ENCODE measurements around the gene NUMB. TPM values are rescaled to one million over a fixed set of nuclear protein-coding genes. Genes with fewer than 3 reads are reported as not detected.
"Not testable (repeated sequence)": the region's sequence is repeated elsewhere in the genome, so short reads cannot be mapped to it uniquely, and the experiment has no call there.

Gene NUMB
- total RNA-seq, 4 donors from 2014 or later, result 49.2 to 63.4 (median 50.7) TPM

GRCh38 chr14:73393375-73393774 lies 65.0 kb downstream of the NUMB start:
- H3K4me3 ChIP-seq, result no peak overlapping the region
- H3K4me1 ChIP-seq, result peaks cover 0 to 17% (median 15%) of the 10 kb centered on the region in 4 donors
- TF ChIP-seq CTCF (IDR thresholded peaks at IDR 0.05) (no peak), POLR2AphosphoS5 (IDR thresholded peaks at IDR 0.05) (no peak), POLR2A (IDR thresholded peaks at IDR 0.05; ENCODE audit: low read depth) (no peak), EP300 (IDR thresholded peaks at IDR 0.05) (no peak)
- no peak for DNase-seq (ENCODE audit: extremely low spot score)
- H3K9me3 ChIP-seq, result no peaks in the 10 kb centered on the region
- H3K27me3 ChIP-seq, result no peaks in the 10 kb centered on the region
- intact Hi-C loops (cut with DNase I), result no loop called here
- no peak overlapping the region for H3K27ac ChIP-seq (replicated peaks in 1 of 4)
- no peaks in the 10 kb centered on the region for H3K36me3 ChIP-seq

- WGBS, result 98% methylated on average over 4 of the region's 4 CpGs
- TF ChIP-seq CTCF (IDR thresholded peaks at IDR 0.05) (no peak), POLR2A (IDR thresholded peaks at IDR 0.05; ENCODE audit: low read depth) (no peak), EP300 (IDR thresholded peaks at IDR 0.05) (no peak), POLR2AphosphoS5 (IDR thresholded peaks at IDR 0.05) (no peak)
- no peak overlapping the region for H3K4me3 ChIP-seq
- H3K4me1 ChIP-seq, result peaks cover 0 to 12% (median 9%) of the 10 kb centered on the region in 4 donors
- no peaks in the 10 kb centered on the region for H3K27me3 ChIP-seq
- no peaks in the 10 kb centered on the region for H3K9me3 ChIP-seq
- no peak for DNase-seq (ENCODE audit: extremely low spot score)
- intact Hi-C loops (cut with DNase I), result no loop called here
- H3K36me3 ChIP-seq, result no peaks in the 10 kb centered on the region
- H3K27ac ChIP-seq (replicated peaks in 1 of 4), result no peak overlapping the region
Observed at GRCh38 chr14:73392329-73393257, 65.8 kb downstream of the NUMB start.

GRCh38 chr14:73387860-73388259 lies 70.5 kb downstream of the NUMB start:
- not testable (repeated sequence) for H3K27ac ChIP-seq (replicated peaks in 1 of 4)
- WGBS, result 99% methylated on average over 3 of the region's 3 CpGs

GRCh38 chr14:73386342-73386741 lies 72.0 kb downstream of the NUMB start:
- Histone ChIP-seq H3K4me1 (peaks cover 0 to 6% (median 0%) of the 10 kb centered on the region in 4 donors), H3K27me3 (no peaks in the 10 kb centered on the region), H3K27ac (replicated peaks in 1 of 4) (no peak overlapping the region), H3K9me3 (peaks cover 0 to 21% (median 19%) of the 10 kb centered on the region in 4 donors), H3K4me3 (no peak overlapping the region), H3K36me3 (no peaks in the 10 kb centered on the region)
- no peak for DNase-seq (ENCODE audit: extremely low spot score)
- intact Hi-C loops (cut with DNase I), result no loop called here
- WGBS, result 70% methylated on average over 3 of the region's 3 CpGs
- no peak for TF ChIP-seq CTCF (IDR thresholded peaks at IDR 0.05)
- TF ChIP-seq POLR2AphosphoS5 (IDR thresholded peaks at IDR 0.05), result no peak
- no peak for TF ChIP-seq EP300 (IDR thresholded peaks at IDR 0.05)
- no peak for TF ChIP-seq POLR2A (IDR thresholded peaks at IDR 0.05; ENCODE audit: low read depth)

More at GRCh38 chr14:73387860-73388259, 70.5 kb downstream of the NUMB start:
- H3K4me3 ChIP-seq; H3K4me1 ChIP-seq; intact Hi-C loops (cut with DNase I); DNase-seq (ENCODE audit: extremely low spot score); H3K27me3 ChIP-seq; H3K36me3 ChIP-seq: not testable (repeated sequence)
- H3K9me3 ChIP-seq, result peaks cover 0 to 16% (median 14%) of the 10 kb centered on the region in 4 donors

- H3K36me3 ChIP-seq; H3K27me3 ChIP-seq; DNase-seq (ENCODE audit: extremely low spot score); H3K4me1 ChIP-seq; H3K27ac ChIP-seq (replicated peaks in 1 of 4); intact Hi-C loops (cut with DNase I); H3K4me3 ChIP-seq: not testable (repeated sequence)
- WGBS, result 100% methylated on average over 3 of the region's 4 CpGs
- H3K9me3 ChIP-seq, result peaks cover 0 to 21% (median 19%) of the 10 kb centered on the region in 4 donors
Observed at GRCh38 chr14:73385021-73385420, 73.3 kb downstream of the NUMB start.

Measured in esophagus muscularis mucosa (tissue), 4 donors.